Stomach smooth muscle (tissue), 2 donors: ENCODE results near the gene PTPN23.

Experiments used
- H3K27ac ChIP-seq: one replicate; pipeline ENCODE4 v1.7.0; 2013; ENCODE audit warnings: mild to moderate bottlenecking, low read length, inconsistent platforms
- H3K27me3 ChIP-seq, 2 donors: one replicate each; pipeline ENCODE4 v1.7.0; 2013; ENCODE audit warnings: low read length in 2 of 2; ENCODE audit not compliant: insufficient read depth in 2 of 2, control insufficient read depth in 1 of 2
- H3K36me3 ChIP-seq, 2 donors: one replicate each; pipeline ENCODE4 v1.7.0; 2013; ENCODE audit warnings: low read length in 2 of 2; ENCODE audit not compliant: control insufficient read depth in 2 of 2, insufficient read depth in 2 of 2
- H3K4me1 ChIP-seq: one replicate; pipeline ENCODE4 v1.7.0; 2013; ENCODE audit warnings: low read length; ENCODE audit not compliant: control insufficient read depth, insufficient read depth
- H3K4me3 ChIP-seq, 2 donors: one replicate each; pipeline ENCODE4 v1.7.0; 2013; ENCODE audit warnings: low read length in 2 of 2
- H3K9ac ChIP-seq, 2 donors: one replicate each; pipeline ENCODE4 v1.7.0; 2013; ENCODE audit warnings: low read length in 2 of 2, mild to moderate bottlenecking in 1 of 2
- H3K9me3 ChIP-seq, 2 donors: one replicate each; pipeline ENCODE4 v1.7.0; 2013; ENCODE audit warnings: low read length in 2 of 2; ENCODE audit not compliant: control insufficient read depth in 2 of 2
- donor health status: healthy.
- donor health status: Pancreatic carcinoma.

PTPN23 gene

GRCh38 chr3:47385796-47386195, 5.0 kb downstream of the PTPN23 start:
- Histone ChIP-seq H3K27me3 (no peaks in the 10 kb centered on the region), H3K27ac (no peak overlapping the region), H3K9ac (no peak overlapping the region), H3K9me3 (no peaks in the 10 kb centered on the region), H3K4me1 (peaks cover 18% of the 10 kb centered on the region), H3K4me3 (no peak overlapping the region), H3K36me3 (peaks cover 3 to 4% of the 10 kb centered on the region in 2 donors)

GRCh38 chr3:47392933-47393332, 12.1 kb downstream of the PTPN23 start:
- no peak overlapping the region for H3K9ac ChIP-seq
- H3K4me3 ChIP-seq: no peak overlapping the region
- H3K36me3 ChIP-seq: peaks cover 4 to 5% of the 10 kb centered on the region in 2 donors
- no peaks in the 10 kb centered on the region for H3K27me3 ChIP-seq
- no peaks in the 10 kb centered on the region for H3K9me3 ChIP-seq
- peaks cover 15% of the 10 kb centered on the region for H3K4me1 ChIP-seq
- no peak overlapping the region for H3K27ac ChIP-seq

- H3K9ac ChIP-seq: no peak overlapping the region
- peaks cover 0 to 5% of the 10 kb centered on the region in 2 donors for H3K36me3 ChIP-seq
- no peaks in the 10 kb centered on the region for H3K9me3 ChIP-seq
- peaks cover 24% of the 10 kb centered on the region for H3K4me1 ChIP-seq
- no peak overlapping the region for H3K27ac ChIP-seq
- H3K4me3 ChIP-seq: no peak overlapping the region
- H3K27me3 ChIP-seq: no peaks in the 10 kb centered on the region
Measured at GRCh38 chr3:47394140-47394870, 13.5 kb downstream of the PTPN23 start.

GRCh38 chr3:47394881-47395280, 14.1 kb downstream of the PTPN23 start:
- Histone ChIP-seq H3K27ac (no peak overlapping the region), H3K9ac (no peak overlapping the region), H3K36me3 (peaks cover 0 to 8% of the 10 kb centered on the region in 2 donors), H3K4me3 (no peak overlapping the region), H3K9me3 (no peaks in the 10 kb centered on the region), H3K4me1 (peaks cover 24% of the 10 kb centered on the region), H3K27me3 (no peaks in the 10 kb centered on the region)

DNA sequence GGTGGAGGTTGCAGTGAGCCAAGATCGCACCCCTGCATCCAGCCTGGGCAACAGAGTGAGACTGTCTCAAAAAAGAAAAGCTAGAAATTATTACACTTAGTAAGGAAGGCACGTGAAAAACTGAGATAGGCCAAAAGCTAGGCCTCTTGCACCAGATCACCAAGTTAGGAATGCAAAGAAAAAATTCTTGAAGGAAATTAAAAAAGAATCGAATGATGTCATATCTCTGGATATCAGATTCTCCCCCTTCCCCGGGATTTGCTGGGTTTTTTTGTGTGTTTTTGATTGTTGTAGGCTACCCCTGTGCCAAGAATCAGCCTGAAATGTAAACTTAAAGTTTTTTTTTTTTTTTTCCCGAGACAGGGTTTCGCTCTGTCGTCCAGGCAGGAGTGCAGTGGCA, 17.4 kb downstream of the PTPN23 start:
- H3K9ac ChIP-seq: peak overlapping the region in 1 of 2 donors; percentile 21
- no peaks in the 10 kb centered on the region for H3K27me3 ChIP-seq
- H3K4me1 ChIP-seq: peaks cover 24% of the 10 kb centered on the region
- H3K9me3 ChIP-seq: no peaks in the 10 kb centered on the region
- peak overlapping the region; percentile 31 for H3K27ac ChIP-seq
- H3K36me3 ChIP-seq: peaks cover 0 to 9% of the 10 kb centered on the region in 2 donors
- no peak overlapping the region for H3K4me3 ChIP-seq

DNA sequence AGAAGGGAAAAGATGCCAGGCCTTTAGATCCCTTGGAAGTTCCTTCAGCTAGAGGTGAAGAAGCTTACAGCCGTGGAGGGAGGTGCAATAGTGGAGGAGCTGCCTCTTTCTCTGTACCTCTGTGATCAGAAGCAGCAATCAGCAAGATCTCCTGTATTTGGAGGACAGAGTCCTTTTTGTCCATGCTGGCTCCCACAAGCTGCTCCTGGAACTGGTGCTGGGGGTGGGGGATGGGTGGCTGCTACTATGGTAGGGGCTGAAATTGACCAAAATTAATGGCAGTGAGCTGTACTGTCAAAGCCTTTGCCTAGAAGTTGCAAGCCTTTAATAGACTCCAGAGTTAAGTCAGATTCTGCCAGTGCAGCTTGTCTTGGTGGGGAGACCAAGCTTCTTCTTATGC, 18.2 kb downstream of the PTPN23 start:
- Histone ChIP-seq H3K9me3 (no peaks in the 10 kb centered on the region), H3K36me3 (peaks cover 0 to 9% of the 10 kb centered on the region in 2 donors), H3K4me1 (peaks cover 20% of the 10 kb centered on the region), H3K27ac (no peak overlapping the region), H3K4me3 (no peak overlapping the region), H3K27me3 (no peaks in the 10 kb centered on the region), H3K9ac (no peak overlapping the region)

- H3K27me3 ChIP-seq: no peaks in the 10 kb centered on the region
- peaks cover 18% of the 10 kb centered on the region for H3K4me1 ChIP-seq
- peaks cover 0 to 9% of the 10 kb centered on the region in 2 donors for H3K36me3 ChIP-seq
- H3K4me3 ChIP-seq: no peak overlapping the region
- no peak overlapping the region for H3K9ac ChIP-seq
- no peaks in the 10 kb centered on the region for H3K9me3 ChIP-seq
- H3K27ac ChIP-seq: no peak overlapping the region
Measured at GRCh38 chr3:47399531-47400270, 18.9 kb downstream of the PTPN23 start.

DNA sequence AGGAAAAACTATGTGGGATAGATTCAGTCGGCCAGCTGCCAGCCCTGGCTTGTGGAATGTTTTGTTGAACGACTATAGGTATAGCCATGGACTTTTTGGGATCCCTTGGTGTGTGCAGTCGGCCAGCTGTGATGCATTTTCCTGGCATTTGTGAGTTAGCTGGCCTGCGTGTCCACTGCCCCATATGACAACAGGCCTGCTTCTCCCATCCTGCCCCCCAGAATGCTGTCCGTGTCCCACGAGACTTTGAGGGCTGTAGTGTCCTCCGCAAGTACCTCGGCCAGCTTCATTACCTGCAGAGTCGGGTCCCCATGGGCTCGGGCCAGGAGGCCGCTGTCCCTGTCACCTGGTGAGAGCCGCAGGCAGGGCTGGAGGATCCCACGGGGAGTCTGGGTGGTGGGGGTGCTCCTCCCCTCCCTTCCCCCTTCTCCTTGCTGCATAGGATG, 23.6 kb downstream of the PTPN23 start:
- Histone ChIP-seq H3K27me3 (no peaks in the 10 kb centered on the region), H3K9ac (peak overlapping the region in 1 of 2 donors; percentile 23), H3K36me3 (peaks cover 17 to 32% of the 10 kb centered on the region in 2 donors), H3K4me3 (no peak overlapping the region), H3K27ac (peak overlapping the region; percentile 58), H3K9me3 (no peaks in the 10 kb centered on the region), H3K4me1 (peaks cover 16% of the 10 kb centered on the region)

DNA sequence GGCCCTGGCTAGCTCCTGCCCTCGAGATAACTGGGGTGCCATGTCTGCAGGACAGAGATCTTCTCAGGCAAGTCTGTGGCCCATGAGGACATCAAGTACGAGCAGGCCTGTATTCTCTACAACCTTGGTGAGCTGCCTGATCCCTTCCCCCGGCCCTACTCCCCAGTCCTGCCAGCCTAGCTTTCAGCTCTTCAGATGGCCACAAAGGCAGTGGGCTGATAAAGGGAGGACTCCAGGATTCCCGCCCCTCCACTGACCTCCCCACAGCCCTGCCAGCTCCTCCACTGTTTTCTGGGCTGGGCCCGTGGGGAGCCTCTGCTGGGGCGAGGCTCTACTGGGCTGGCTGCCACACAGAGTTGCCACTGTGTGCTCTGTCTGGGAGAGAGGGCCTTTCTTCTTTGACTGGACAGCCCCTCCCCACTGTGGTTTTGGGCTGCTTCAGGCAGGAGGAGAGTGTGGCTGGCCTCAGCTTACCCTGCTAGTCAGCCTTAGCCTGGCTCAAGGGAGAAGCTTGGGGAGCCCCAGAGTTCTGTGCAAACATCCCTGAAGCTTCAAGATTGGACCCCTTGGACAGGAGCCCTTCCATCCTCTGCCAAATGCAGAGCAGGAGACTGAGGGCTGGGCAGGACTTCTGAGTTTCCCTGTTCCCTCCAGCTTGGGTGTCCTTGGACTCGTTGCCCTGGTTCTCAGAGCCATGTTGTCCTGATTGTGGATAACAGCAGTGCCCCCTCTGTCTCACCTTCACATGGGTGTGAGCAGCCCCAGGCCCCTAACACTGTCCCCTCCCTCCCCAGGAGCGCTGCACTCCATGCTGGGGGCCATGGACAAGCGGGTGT, 24.4 kb downstream of the PTPN23 start:
- Histone ChIP-seq H3K36me3 (peaks cover 17 to 33% of the 10 kb centered on the region in 2 donors), H3K27ac (peak overlapping the region; percentile 58)

More for the DNA sequence above, 24.4 kb downstream of the PTPN23 start:
- no peaks in the 10 kb centered on the region for H3K9me3 ChIP-seq
- H3K4me3 ChIP-seq: no peak overlapping the region
- H3K4me1 ChIP-seq: peaks cover 16% of the 10 kb centered on the region
- peak overlapping the region; percentile 23 to 55 for H3K9ac ChIP-seq
- H3K27me3 ChIP-seq: no peaks in the 10 kb centered on the region
